Peyer's patch (tissue), 4 donors: Measurements from ENCODE around the gene YIF1A. TPM values are rescaled to one million over a fixed set of nuclear protein-coding genes. Genes with fewer than 3 reads are reported as not detected.
"Not testable (repeated sequence)": the region's sequence is repeated elsewhere in the genome, so short reads cannot be mapped to it uniquely, and the experiment has no call there.

Experiments used
- DNase-seq, 3 donors: peaks; one replicate each; pipeline ENCODE4 v3.0.0-alpha.2; 2017 to 2019
- H3K27ac ChIP-seq, 4 donors: fragments of 200-600 bp; sonication (generic); one replicate each; pipeline ENCODE4 v1.5.1; 2016 to 2019
- H3K27me3 ChIP-seq, 2 donors: fragments of 200-600 bp; sonication (generic); one replicate each; pipeline ENCODE4 v1.5.1; 2019
- H3K36me3 ChIP-seq, 3 donors: fragments of 200-600 bp; sonication (generic); one replicate each; pipeline ENCODE4 v1.5.1; 2016 to 2019
- H3K4me1 ChIP-seq, 4 donors: fragments of 200-600 bp; sonication (generic); one replicate each; pipeline ENCODE4 v1.5.1; 2016 to 2019
- H3K4me3 ChIP-seq, 4 donors: fragments of 200-600 bp; sonication (generic); 1 replicate in 3 of 4; 2 replicates in 1 of 4; pipeline ENCODE4 v1.5.1; 2016 to 2019; ENCODE audit warnings: mild to moderate bottlenecking in 1 of 4
- H3K9me3 ChIP-seq, 4 donors: fragments of 200-600 bp; sonication (generic); one replicate each; pipeline ENCODE4 v1.5.1; 2016 to 2019; ENCODE audit warnings: mild to moderate bottlenecking in 1 of 4
- CTCF ChIP-seq, 6 experiments: fragments of 450-650 bp in 4 of 6; fragments of 200-600 bp in 2 of 6; sonication (generic) in 1 of 6; IDR thresholded peaks; one replicate each; pipeline ENCODE4 v1.5.1; 2017 to 2019; ENCODE audit warnings: antibody characterized with exemption in 6 of 6, mild to moderate bottlenecking in 3 of 6, moderate library complexity in 1 of 6
- POLR2A ChIP-seq, 2 donors: fragments of 450-650 bp; IDR thresholded peaks; one replicate each; pipeline ENCODE4 v1.5.1; 2017; ENCODE audit warnings: antibody characterized with exemption in 2 of 2, mild to moderate bottlenecking in 2 of 2, moderate library complexity in 2 of 2
- total RNA-seq, 4 donors: library from RNA; depleted of rRNA; stranded (reverse); fragments of >200 nt; gene quantifications; one replicate each; pipeline ENCODE4 v1.1.0, GENCODE V29; 2016

The YIF1A gene
- total RNA-seq, 4 donors from 2014 or later: 52.0 to 132 (median 115) TPM

- Histone ChIP-seq H3K27me3 (no peaks in the 10 kb centered on the region), H3K36me3 (no peaks in the 10 kb centered on the region), H3K27ac (peak overlapping the region; percentile 75 to 96 (median 92)), H3K9me3 (no peaks in the 10 kb centered on the region), H3K4me1 (peaks cover 4 to 31% (median 11%) of the 10 kb centered on the region in 4 donors), H3K4me3 (peak overlapping the region; percentile 32 to 59 (median 53))
- peak; percentile 96 to 98 (median 97) for DNase-seq
- TF ChIP-seq POLR2A (IDR thresholded peaks at IDR 0.05) (peak in 1 of 2 donors; percentile 56), CTCF (IDR thresholded peaks at IDR 0.05) (peak; percentile 82 to 98 (median 96))
These were observed 23.1 kb upstream of the YIF1A start for GRCh38 chr11:66311965-66312548.

GRCh38 chr11:66311470-66311964, 22.6 kb upstream of the YIF1A start:
- DNase-seq: no peak
- Histone ChIP-seq H3K4me1 (peaks cover 4 to 28% (median 11%) of the 10 kb centered on the region in 4 donors), H3K27me3 (no peaks in the 10 kb centered on the region), H3K27ac (peak overlapping the region; percentile 75 to 96 (median 92)), H3K9me3 (no peaks in the 10 kb centered on the region), H3K36me3 (no peaks in the 10 kb centered on the region), H3K4me3 (peak overlapping the region; percentile 32 to 59 (median 53))
- TF ChIP-seq CTCF (IDR thresholded peaks at IDR 0.05) (no peak), POLR2A (IDR thresholded peaks at IDR 0.05) (no peak)

- H3K27me3 ChIP-seq, H3K9me3 ChIP-seq, H3K36me3 ChIP-seq, H3K4me3 ChIP-seq, DNase-seq, H3K27ac ChIP-seq: not testable (repeated sequence)
- H3K4me1 ChIP-seq: peaks cover 4 to 24% (median 11%) of the 10 kb centered on the region in 4 donors
These were observed 22.0 kb upstream of the YIF1A start for GRCh38 chr11:66310803-66311440.

GRCh38 chr11:66310324-66310723, 21.4 kb upstream of the YIF1A start:
- Histone ChIP-seq H3K36me3 (no peaks in the 10 kb centered on the region), H3K27me3 (no peaks in the 10 kb centered on the region), H3K4me3 (no peak overlapping the region), H3K27ac (no peak overlapping the region), H3K4me1 (peaks cover 4 to 24% (median 11%) of the 10 kb centered on the region in 4 donors), H3K9me3 (no peaks in the 10 kb centered on the region)
- DNase-seq: no peak
- TF ChIP-seq POLR2A (IDR thresholded peaks at IDR 0.05): no peak
- TF ChIP-seq CTCF (IDR thresholded peaks at IDR 0.05): no peak

GRCh38 chr11:66309475-66309874, 20.5 kb upstream of the YIF1A start:
- no peak for DNase-seq
- no peaks in the 10 kb centered on the region for H3K9me3 ChIP-seq
- no peak overlapping the region for H3K27ac ChIP-seq
- no peaks in the 10 kb centered on the region for H3K27me3 ChIP-seq
- no peak overlapping the region for H3K4me3 ChIP-seq
- no peak for TF ChIP-seq CTCF (IDR thresholded peaks at IDR 0.05)
- TF ChIP-seq POLR2A (IDR thresholded peaks at IDR 0.05): no peak
- H3K4me1 ChIP-seq: peaks cover 4 to 17% (median 10%) of the 10 kb centered on the region in 4 donors
- H3K36me3 ChIP-seq: no peaks in the 10 kb centered on the region

- TF ChIP-seq CTCF (IDR thresholded peaks at IDR 0.05): no peak
- Histone ChIP-seq H3K27ac (no peak overlapping the region), H3K9me3 (no peaks in the 10 kb centered on the region), H3K36me3 (no peaks in the 10 kb centered on the region), H3K4me3 (no peak overlapping the region), H3K4me1 (no peaks in the 10 kb centered on the region), H3K27me3 (no peaks in the 10 kb centered on the region)
- DNase-seq: no peak
These were observed 13.7 kb upstream of the YIF1A start for GRCh38 chr11:66302656-66303055.
